VCaP (cell line): Measurements from ENCODE around the gene TMED4.

Experiments
- H3K27ac ChIP-seq: fragments of 450-650 bp; 2 replicates; pipeline ENCODE4 v1.5.1; 2017
- TF ChIP-seq, protein P1 (sequence below): fragments of 450-650 bp; conservative IDR thresholded peaks from 2 replicates; pipeline ENCODE4 v1.5.1; 2017; ENCODE audit warnings: mild to moderate bottlenecking, moderate library complexity

Gene TMED4

DNA sequence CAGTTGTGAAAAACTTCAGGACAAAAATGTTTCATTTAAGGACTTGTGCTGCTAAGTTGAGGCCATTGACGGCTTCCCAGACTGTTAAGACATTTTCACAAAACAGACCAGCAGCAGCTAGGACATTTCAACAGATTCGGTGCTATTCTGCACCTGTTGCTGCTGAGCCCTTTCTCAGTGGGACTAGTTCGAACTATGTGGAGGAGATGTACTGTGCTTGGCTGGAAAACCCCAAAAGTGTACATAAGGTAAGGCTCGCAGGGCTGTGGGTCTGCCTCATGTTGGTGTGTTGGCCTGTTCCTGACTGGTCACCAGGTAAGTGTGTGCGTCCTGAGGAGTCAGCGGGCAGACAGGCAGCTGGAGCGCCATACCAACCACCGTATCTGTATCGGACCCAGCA lies 42.3 kb upstream of the TMED4 start:
- peak overlapping the region; percentile 55; the same call in 1 of the 2 replicates for H3K27ac ChIP-seq
- TF ChIP-seq, protein P1, sequence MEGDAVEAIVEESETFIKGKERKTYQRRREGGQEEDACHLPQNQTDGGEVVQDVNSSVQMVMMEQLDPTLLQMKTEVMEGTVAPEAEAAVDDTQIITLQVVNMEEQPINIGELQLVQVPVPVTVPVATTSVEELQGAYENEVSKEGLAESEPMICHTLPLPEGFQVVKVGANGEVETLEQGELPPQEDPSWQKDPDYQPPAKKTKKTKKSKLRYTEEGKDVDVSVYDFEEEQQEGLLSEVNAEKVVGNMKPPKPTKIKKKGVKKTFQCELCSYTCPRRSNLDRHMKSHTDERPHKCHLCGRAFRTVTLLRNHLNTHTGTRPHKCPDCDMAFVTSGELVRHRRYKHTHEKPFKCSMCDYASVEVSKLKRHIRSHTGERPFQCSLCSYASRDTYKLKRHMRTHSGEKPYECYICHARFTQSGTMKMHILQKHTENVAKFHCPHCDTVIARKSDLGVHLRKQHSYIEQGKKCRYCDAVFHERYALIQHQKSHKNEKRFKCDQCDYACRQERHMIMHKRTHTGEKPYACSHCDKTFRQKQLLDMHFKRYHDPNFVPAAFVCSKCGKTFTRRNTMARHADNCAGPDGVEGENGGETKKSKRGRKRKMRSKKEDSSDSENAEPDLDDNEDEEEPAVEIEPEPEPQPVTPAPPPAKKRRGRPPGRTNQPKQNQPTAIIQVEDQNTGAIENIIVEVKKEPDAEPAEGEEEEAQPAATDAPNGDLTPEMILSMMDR, result no peak

DNA sequence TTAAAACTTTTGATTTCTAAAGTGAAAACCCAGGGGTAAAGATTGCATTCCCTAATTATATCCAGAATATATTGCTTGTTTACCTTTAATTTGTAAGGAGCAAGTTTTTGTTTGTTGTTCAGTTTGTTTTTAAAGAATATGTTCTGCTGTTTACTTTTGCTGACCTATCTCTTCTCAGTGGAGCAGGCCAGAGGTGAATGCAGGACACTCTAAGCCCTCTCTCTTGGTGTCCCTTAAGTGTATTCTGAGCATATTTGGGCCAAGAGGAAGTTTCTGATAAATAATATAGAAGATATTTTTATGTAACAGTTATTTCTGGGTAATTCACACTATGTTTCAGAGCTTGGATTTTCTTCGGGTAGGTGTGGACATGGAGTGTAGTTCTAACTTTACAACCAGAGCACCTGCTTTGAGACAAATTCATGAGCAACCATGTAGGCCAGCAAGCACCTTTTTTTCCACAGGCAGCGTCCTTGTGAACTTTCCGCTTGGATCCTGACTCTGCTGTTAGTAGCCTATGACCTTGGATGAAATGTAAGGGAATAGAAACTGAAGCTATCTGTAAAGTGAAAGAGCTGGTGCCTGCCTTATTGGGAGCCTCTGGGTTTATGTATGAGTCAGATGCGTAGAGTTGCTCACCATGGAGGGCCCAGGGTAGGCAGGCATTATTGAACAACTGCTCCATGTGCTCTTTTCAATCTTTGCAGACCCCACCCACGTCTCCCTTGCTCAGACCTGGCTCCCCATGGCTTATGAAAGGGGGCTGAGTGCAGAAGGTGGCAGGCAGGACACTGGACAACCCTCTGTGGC lies 40.5 kb upstream of the TMED4 start:
- peak overlapping the region; percentile 55 for H3K27ac ChIP-seq
- TF ChIP-seq, protein P1, result no peak

DNA sequence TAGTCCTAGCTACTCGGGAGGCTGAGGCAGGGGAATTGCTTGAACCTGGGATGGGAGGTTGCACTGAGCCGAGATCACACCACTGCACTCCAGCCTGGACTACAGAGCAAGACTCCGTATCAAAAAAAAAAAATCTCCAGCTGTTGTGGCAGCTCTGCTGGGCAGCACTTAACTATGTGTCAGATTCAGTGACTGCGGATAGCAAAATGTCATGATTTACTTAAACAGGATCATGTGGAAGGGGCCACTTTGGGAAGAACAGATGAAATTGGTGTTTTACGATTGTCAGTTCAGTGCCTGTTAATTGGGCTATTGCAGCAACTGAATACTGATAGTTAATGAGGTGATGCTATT lies 39.7 kb upstream of the TMED4 start:
- TF ChIP-seq, protein P1, result no peak
- peak overlapping the region; percentile 55 for H3K27ac ChIP-seq

DNA sequence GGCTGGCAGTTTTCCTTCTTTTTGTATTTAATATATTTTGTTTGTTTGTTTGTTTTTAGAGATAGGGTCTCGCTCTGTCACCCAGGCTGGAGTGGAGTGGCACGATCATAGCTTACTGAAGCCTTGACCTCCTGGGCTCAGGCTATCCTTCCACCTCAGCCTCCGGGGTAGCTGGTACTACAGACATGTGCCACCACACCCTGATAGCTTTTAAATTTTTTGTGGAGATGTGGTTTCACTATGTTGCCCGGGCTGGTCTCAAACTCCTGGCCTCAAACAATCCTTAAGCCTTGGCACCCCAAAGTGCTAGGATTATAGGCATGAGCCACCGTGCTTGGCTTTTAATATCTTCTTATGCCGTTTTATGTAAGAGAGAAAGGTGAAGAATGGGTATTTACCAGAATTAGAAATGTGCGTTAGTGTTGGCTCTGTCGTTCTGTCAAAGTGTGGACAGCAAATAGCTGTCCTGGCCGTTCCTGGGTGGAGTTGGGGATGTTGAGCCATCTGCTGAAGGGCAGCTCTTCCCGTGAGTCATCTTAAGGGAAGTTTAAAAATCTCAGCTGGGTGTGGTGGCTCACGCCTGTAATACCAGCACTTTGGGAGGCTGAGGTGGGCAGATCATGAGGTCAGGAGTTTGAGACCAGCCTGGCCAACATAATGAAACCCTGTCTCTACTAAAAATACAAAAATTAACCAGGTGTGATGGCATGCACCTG lies 39.2 kb upstream of the TMED4 start:
- TF ChIP-seq, protein P1, result no peak
- H3K27ac ChIP-seq, result peak overlapping the region; percentile 55; the same call in 1 of the 2 replicates

DNA sequence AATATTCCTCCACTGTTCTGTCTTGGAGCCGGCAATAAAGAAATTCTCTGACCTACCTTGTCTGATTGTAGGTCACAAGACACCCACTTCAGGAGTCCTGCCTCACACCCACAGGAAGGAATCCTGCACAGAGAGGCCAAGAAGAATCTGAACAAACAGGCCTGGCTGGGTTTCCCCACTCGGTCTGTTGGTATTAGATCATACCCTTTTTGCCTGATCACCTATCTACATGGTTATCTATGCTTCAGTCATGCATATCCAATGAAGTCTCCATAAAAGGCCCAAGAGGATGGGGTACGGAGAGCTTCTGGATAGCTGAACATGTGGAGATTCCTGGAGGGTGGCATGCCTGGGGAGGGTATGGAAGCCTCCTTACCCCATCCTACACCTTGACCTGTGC lies 36.7 kb upstream of the TMED4 start:
- TF ChIP-seq, protein P1, result no peak
- peak overlapping the region; percentile 64 for H3K27ac ChIP-seq

DNA sequence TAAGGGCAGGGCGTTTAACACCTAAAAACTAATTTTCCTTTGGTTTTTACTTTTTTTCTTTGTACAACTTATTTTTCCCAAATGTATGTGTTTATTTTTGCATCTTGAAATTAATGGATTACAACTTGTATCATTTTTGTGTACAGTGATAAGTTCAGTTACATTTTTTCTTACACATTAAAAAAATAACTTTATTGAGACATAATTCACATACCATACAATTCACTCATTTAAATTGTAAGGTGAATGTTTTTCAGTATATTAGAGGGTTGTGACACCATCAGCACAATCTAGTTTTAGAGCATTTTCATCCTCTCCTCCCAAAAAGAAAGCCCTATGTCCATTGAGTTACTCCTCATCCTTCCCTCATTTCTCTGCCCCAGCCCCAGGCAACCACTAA lies 36.0 kb upstream of the TMED4 start:
- peak overlapping the region; percentile 64 for H3K27ac ChIP-seq
- TF ChIP-seq, protein P1, result no peak

DNA sequence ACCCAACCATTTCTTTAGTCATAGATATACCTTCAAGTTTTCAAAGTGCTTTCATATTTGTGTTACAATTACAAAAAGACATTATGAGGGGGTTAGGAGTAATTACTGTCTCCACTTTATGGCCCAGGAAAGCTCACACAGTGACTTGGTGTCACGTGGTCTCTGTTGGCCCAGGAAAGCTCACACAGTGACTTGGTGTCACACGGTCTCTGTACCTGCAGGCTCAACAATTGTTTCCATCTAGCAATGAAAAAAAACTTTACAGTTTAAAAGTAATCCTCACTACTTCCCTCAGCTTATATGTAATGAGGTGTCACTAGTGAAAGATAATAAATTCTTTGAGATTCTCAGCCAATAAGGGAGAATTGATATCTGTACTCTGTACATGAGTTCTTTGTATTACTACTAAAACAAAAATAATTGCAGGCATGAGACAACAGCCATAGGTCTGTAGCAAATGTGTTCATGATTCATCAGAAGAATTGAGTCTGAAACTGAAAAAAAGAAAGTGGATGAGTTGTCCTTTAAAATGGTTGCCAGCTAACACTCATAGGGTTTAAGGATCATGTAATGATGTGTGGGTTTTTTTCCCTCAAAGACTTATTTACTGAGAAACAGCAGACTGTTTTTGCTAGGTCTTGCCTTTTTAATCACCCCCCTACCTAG lies 35.3 kb upstream of the TMED4 start:
- peak overlapping the region; percentile 64; the same call in 1 of the 2 replicates for H3K27ac ChIP-seq
- TF ChIP-seq, protein P1, result no peak
